Measurements from ENCODE around the gene NAPSA.

The NAPSA gene

GRCh38 chr19:50314724-50315708 lies 50.4 kb downstream of the NAPSA start:
- DNase-seq (ENCODE audit: extremely low spot score): no peak
- ChIA-PET POLR2A (interaction anchor here (1.0 to 1.6 kb wide), 4 partner anchors 9 to 27 kb away, joined by 3 to 12 read pairs (median 4); partner anchors contain the start of gene KCNC3), CTCF (interaction anchor here (1.0 to 1.8 kb wide), 2 partner anchors 8 to 14 kb away, joined by 4 to 5 read pairs; partner anchors contain the start of gene KCNC3)
- TF ChIP-seq L3MBTL2 (conservative IDR thresholded peaks at IDR 0.05): no peak
- no peak for TF ChIP-seq BHLHE40 (IDR thresholded peaks at IDR 0.05; ENCODE audit: borderline replicate concordance)
- no peak for TF ChIP-seq FOXK2 (IDR thresholded peaks at IDR 0.05)
- no peak for TF ChIP-seq SUZ12 (IDR thresholded peaks at IDR 0.05)
- TF ChIP-seq ZNF384 (IDR thresholded peaks at IDR 0.05): no peak
- TF ChIP-seq FOXM1 (IDR thresholded peaks at IDR 0.05; ENCODE audit: borderline replicate concordance): no peak
- TF ChIP-seq ARNT (IDR thresholded peaks at IDR 0.05): no peak
- TF ChIP-seq HDGF (IDR thresholded peaks at IDR 0.05; ENCODE audit: borderline replicate concordance): no peak
- no peak for TF ChIP-seq ELF4 (IDR thresholded peaks at IDR 0.05)
- TF ChIP-seq SP1 (IDR thresholded peaks at IDR 0.05): no peak
- TF ChIP-seq PKNOX1 (IDR thresholded peaks at IDR 0.05): no peak
- no peak for TF ChIP-seq LEF1 (IDR thresholded peaks at IDR 0.05; ENCODE audit: borderline replicate concordance)
- no peak for TF ChIP-seq CTBP1 (IDR thresholded peaks at IDR 0.05; ENCODE audit: borderline replicate concordance)
- TF ChIP-seq FOXA1 (IDR thresholded peaks at IDR 0.05): no peak
- TF ChIP-seq NFRKB (IDR thresholded peaks at IDR 0.05): no peak
- TF ChIP-seq TARDBP (IDR thresholded peaks at IDR 0.05): no peak

GRCh38 chr19:50313812-50314536 lies 51.5 kb downstream of the NAPSA start:
- no peak for DNase-seq (ENCODE audit: extremely low spot score)
- ChIA-PET POLR2A (no interaction called here), CTCF (no interaction called here)

GRCh38 chr19:50312967-50313811 lies 52.2 kb downstream of the NAPSA start:
- DNase-seq (ENCODE audit: extremely low spot score): no peak
- no peak for TF ChIP-seq ARNT (IDR thresholded peaks at IDR 0.05)
- TF ChIP-seq FOXM1 (IDR thresholded peaks at IDR 0.05; ENCODE audit: borderline replicate concordance): no peak
- TF ChIP-seq CTBP1 (IDR thresholded peaks at IDR 0.05; ENCODE audit: borderline replicate concordance): no peak
- no peak for TF ChIP-seq HDGF (IDR thresholded peaks at IDR 0.05; ENCODE audit: borderline replicate concordance)
- no peak for TF ChIP-seq TARDBP (IDR thresholded peaks at IDR 0.05)
- TF ChIP-seq SUZ12 (IDR thresholded peaks at IDR 0.05): no peak
- CTCF ChIA-PET: no interaction called here
- POLR2A ChIA-PET: interaction anchor here (1.1 to 1.3 kb wide), 2 partner anchors 9 to 20 kb away, joined by 3 to 5 read pairs; no protein-coding TSS in a partner anchor

More at GRCh38 chr19:50313812-50314536, 51.5 kb downstream of the NAPSA start:
- no peak for TF ChIP-seq HDGF (IDR thresholded peaks at IDR 0.05; ENCODE audit: borderline replicate concordance)

GRCh38 chr19:50311723-50312635 lies 53.5 kb downstream of the NAPSA start:
- peak; percentile 73 for DNase-seq (ENCODE audit: extremely low spot score)
- ChIA-PET POLR2A (interaction anchor here (0.6 to 1.3 kb wide), 6 partner anchors 10 to 416 kb away, joined by 3 to 5 read pairs (median 3); no protein-coding TSS in a partner anchor), CTCF (no interaction called here)
- TF ChIP-seq L3MBTL2 (conservative IDR thresholded peaks at IDR 0.05) (peak; percentile 29; the same call in 1 of the 2 replicates), FOXA1 (IDR thresholded peaks at IDR 0.05) (no peak)

GRCh38 chr19:50310759-50311465 lies 54.5 kb downstream of the NAPSA start:
- ChIA-PET POLR2A (no interaction called here), CTCF (interaction anchor here (0.7 kb wide), 1 partner anchor 42 kb away, joined by 4 read pairs; no protein-coding TSS in a partner anchor)
- TF ChIP-seq FOXM1 (IDR thresholded peaks at IDR 0.05; ENCODE audit: borderline replicate concordance) (no peak), TARDBP (IDR thresholded peaks at IDR 0.05) (no peak), ARNT (IDR thresholded peaks at IDR 0.05) (no peak), HDGF (IDR thresholded peaks at IDR 0.05; ENCODE audit: borderline replicate concordance) (no peak), LEF1 (IDR thresholded peaks at IDR 0.05; ENCODE audit: borderline replicate concordance) (no peak), ZNF384 (IDR thresholded peaks at IDR 0.05) (no peak), L3MBTL2 (conservative IDR thresholded peaks at IDR 0.05) (no peak), ELF4 (IDR thresholded peaks at IDR 0.05) (no peak), FOXA1 (IDR thresholded peaks at IDR 0.05) (no peak), SUZ12 (IDR thresholded peaks at IDR 0.05) (no peak), NFRKB (IDR thresholded peaks at IDR 0.05) (no peak), BHLHE40 (IDR thresholded peaks at IDR 0.05; ENCODE audit: borderline replicate concordance) (no peak), PKNOX1 (IDR thresholded peaks at IDR 0.05) (no peak)
- no peak for DNase-seq (ENCODE audit: extremely low spot score)

Measured in HEK293T (cell line).